Osteocyte (in vitro differentiated cells): ENCODE measurements around the gene ZGRF1. TPM values are rescaled to one million over a fixed set of nuclear protein-coding genes. Genes with fewer than 3 reads are reported as not detected.
"Not testable (repeated sequence)": the region's sequence is repeated elsewhere in the genome, so short reads cannot be mapped to it uniquely, and the experiment has no call there.

Experiments used
- DNase-seq: peaks from one replicate; pipeline ENCODE4 v3.0.0; 2021; ENCODE audit warnings: mixed read lengths; ENCODE audit not compliant: unreplicated experiment; ENCODE audit errors: extremely low spot score
- H3K27ac Mint-ChIP-seq: one replicate; pipeline ENCODE4 v1.8.0; 2021; ENCODE audit warnings: mild to moderate bottlenecking, mixed read lengths; ENCODE audit not compliant: unreplicated experiment
- H3K27me3 Mint-ChIP-seq: one replicate; pipeline ENCODE4 v1.8.0; 2021; ENCODE audit warnings: mixed read lengths; ENCODE audit not compliant: unreplicated experiment
- H3K36me3 Mint-ChIP-seq: one replicate; pipeline ENCODE4 v1.8.0; 2021; ENCODE audit warnings: mixed read lengths; ENCODE audit not compliant: unreplicated experiment
- H3K4me1 Mint-ChIP-seq: one replicate; pipeline ENCODE4 v1.8.0; 2021; ENCODE audit warnings: mixed read lengths; ENCODE audit not compliant: unreplicated experiment
- H3K4me3 Mint-ChIP-seq: one replicate; pipeline ENCODE4 v1.8.0; 2021; ENCODE audit warnings: mild to moderate bottlenecking, moderate library complexity, mixed read lengths; ENCODE audit not compliant: unreplicated experiment
- H3K9me3 Mint-ChIP-seq: one replicate; pipeline ENCODE4 v1.8.0; 2021; ENCODE audit warnings: mixed read lengths; ENCODE audit not compliant: unreplicated experiment
- total RNA-seq: library from RNA; stranded (reverse); gene quantifications from 2 replicates; pipeline ENCODE4 v1.2.1, GENCODE V29; 2021
- TF ChIP-seq, protein P1 (sequence below): fragments of 200-600 bp; sonication (generic); IDR thresholded peaks from 2 replicates; pipeline ENCODE4 v1.5.0; 2021; ENCODE audit warnings: antibody characterized with exemption, mild to moderate bottlenecking, moderate library complexity

The ZGRF1 gene
- total RNA-seq, 1 donor from 2014 or later = 5.6 TPM

DNA sequence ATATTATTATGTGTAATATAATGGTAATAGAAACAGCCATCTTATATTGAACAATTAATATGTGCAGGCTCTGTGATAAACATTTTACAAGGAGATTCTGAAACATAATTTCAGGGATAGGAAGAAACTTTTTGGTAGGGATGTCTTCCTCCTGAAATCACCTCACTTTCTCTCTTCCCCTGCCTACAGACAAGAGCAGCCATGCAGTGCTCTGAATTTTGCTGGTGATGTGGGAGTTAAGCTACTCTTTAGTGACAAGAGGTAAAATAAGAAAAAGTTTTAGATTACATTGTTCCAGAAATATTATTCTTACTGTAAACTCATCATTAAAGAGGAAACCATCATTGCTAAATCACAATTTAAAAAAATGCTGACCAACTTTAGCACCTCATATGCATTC is 36.4 kb upstream of the ZGRF1 start:
- no peak overlapping the region for H3K27ac Mint-ChIP-seq
- TF ChIP-seq, protein P1, sequence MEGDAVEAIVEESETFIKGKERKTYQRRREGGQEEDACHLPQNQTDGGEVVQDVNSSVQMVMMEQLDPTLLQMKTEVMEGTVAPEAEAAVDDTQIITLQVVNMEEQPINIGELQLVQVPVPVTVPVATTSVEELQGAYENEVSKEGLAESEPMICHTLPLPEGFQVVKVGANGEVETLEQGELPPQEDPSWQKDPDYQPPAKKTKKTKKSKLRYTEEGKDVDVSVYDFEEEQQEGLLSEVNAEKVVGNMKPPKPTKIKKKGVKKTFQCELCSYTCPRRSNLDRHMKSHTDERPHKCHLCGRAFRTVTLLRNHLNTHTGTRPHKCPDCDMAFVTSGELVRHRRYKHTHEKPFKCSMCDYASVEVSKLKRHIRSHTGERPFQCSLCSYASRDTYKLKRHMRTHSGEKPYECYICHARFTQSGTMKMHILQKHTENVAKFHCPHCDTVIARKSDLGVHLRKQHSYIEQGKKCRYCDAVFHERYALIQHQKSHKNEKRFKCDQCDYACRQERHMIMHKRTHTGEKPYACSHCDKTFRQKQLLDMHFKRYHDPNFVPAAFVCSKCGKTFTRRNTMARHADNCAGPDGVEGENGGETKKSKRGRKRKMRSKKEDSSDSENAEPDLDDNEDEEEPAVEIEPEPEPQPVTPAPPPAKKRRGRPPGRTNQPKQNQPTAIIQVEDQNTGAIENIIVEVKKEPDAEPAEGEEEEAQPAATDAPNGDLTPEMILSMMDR = no peak

DNA sequence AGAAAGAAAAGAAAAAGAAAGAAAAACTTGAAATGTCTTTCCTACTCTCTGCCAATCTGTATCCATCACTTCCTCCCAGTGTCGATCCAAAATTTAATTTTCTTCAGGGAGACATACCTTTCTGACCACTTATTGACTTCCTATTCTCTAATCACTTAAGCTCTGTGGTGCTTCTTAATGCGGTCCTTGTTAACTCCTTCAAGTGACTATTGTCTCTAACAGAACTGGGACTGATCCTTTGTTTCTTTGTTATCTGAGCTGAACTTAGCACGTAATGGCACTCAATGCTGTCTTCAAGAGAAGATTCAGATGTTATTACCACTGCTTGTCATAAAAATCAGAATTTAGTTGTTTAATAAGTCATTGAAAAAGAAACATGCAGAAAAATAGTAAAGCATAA is 31.4 kb upstream of the ZGRF1 start:
- H3K27ac Mint-ChIP-seq = no peak overlapping the region
- no peaks in the 10 kb centered on the region for H3K36me3 Mint-ChIP-seq
- H3K9me3 Mint-ChIP-seq = no peaks in the 10 kb centered on the region
- no peak overlapping the region for H3K4me3 Mint-ChIP-seq
- H3K27me3 Mint-ChIP-seq = no peaks in the 10 kb centered on the region
- DNase-seq = no peak
- TF ChIP-seq, protein P1 = no peak
- H3K4me1 Mint-ChIP-seq = no peaks in the 10 kb centered on the region

More for the DNA sequence above, 36.4 kb upstream of the ZGRF1 start:
- peaks cover 2% of the 10 kb centered on the region for H3K27me3 Mint-ChIP-seq
- H3K36me3 Mint-ChIP-seq = no peaks in the 10 kb centered on the region
- no peaks in the 10 kb centered on the region for H3K9me3 Mint-ChIP-seq
- H3K4me1 Mint-ChIP-seq = no peaks in the 10 kb centered on the region
- H3K4me3 Mint-ChIP-seq = no peak overlapping the region
- no peak for DNase-seq

DNA sequence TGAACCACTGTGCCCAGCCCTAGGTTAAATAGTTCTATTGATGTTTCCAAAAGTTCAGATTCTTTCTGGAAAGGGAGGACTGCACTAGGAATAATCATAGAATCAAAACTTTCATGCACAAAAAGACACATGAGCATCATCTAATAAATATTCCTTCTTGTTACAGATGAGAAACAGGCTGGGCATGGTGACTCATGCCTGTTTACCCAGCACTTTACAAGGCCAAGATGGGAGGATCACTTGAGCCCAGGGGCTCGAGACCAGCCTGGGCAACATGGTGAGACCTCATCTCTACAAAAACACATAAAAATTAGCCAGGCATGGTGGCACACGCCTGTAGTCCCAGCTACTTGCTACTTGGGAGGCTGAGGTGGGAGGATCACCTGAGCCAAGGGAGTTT is 27.9 kb upstream of the ZGRF1 start:
- H3K9me3 Mint-ChIP-seq = no peaks in the 10 kb centered on the region
- no peaks in the 10 kb centered on the region for H3K4me1 Mint-ChIP-seq
- H3K36me3 Mint-ChIP-seq = no peaks in the 10 kb centered on the region
- TF ChIP-seq, protein P1 = no peak
- no peak for DNase-seq
- H3K27me3 Mint-ChIP-seq = no peaks in the 10 kb centered on the region
- no peak overlapping the region for H3K4me3 Mint-ChIP-seq
- H3K27ac Mint-ChIP-seq = no peak overlapping the region

DNA sequence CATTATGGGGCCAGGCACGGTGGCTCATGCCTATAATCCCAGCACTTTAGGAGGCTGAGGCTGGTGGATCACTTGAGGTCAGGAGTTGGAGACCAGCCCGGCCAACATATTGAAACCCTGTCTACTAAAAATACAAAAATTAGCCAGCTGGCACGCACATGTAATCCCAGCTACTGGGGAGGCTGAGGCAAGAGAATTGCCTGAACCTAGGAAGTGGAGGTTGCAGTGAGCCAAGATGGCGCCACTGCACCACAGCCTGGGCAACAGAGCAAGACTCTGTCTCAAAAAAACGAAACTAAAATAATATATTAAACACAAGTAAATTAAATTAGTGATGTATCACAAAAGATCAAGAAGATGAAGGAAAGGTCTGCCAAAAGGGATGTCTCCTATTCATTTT is 19.4 kb upstream of the ZGRF1 start:
- not testable (repeated sequence) for H3K4me1 Mint-ChIP-seq, H3K4me3 Mint-ChIP-seq, H3K27me3 Mint-ChIP-seq, H3K27ac Mint-ChIP-seq, H3K9me3 Mint-ChIP-seq, DNase-seq
- peaks cover 37% of the 10 kb centered on the region for H3K36me3 Mint-ChIP-seq

DNA sequence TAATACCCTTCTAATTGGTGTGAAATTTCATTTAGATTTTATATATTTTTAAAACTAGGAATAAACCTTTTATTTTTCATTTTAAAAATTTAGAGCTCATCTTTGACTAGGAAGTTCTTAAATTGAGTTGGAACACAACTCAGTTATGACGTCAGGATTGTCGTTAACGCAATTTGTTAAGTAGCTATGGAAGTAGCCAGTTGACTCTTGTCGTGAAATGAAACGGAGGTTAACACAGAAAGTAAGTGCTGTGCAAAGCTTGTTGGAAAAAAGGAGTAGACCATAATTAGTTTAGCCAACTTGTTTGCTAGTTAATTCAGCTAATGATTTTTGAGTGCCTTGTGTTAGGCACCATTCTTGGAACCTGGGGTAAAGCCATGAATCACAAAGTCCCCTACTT is 18.6 kb upstream of the ZGRF1 start:
- peaks cover 38% of the 10 kb centered on the region for H3K36me3 Mint-ChIP-seq
- no peaks in the 10 kb centered on the region for H3K4me1 Mint-ChIP-seq
- DNase-seq = no peak
- H3K9me3 Mint-ChIP-seq = no peaks in the 10 kb centered on the region
- no peak overlapping the region for H3K4me3 Mint-ChIP-seq
- H3K27me3 Mint-ChIP-seq = no peaks in the 10 kb centered on the region
- no peak overlapping the region for H3K27ac Mint-ChIP-seq
- TF ChIP-seq, protein P1 = no peak

DNA sequence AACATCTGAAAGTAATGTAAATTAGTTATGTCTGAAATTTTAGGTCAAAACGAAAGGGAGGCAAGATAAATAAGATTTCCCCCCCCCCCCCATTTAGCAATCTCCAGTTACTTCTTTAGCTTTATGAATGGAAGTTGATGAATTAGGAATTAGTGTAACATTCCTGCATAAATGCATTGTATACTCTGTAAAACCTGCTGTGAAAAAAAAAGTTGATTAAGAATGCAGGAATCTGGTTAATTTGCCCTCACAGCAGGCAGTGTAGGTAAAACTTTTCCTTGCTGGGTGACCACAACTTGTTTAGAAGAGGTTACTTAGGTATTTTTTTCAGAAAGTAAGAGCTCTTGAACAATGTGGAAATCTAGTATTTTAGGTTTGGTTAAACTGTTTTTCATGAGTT is 15.5 kb upstream of the ZGRF1 start:
- TF ChIP-seq, protein P1 = no peak
- Mint-ChIP-seq H3K27ac (no peak overlapping the region), H3K36me3 (peaks cover 37% of the 10 kb centered on the region), H3K9me3 (no peaks in the 10 kb centered on the region), H3K27me3 (no peaks in the 10 kb centered on the region), H3K4me1 (no peaks in the 10 kb centered on the region), H3K4me3 (no peak overlapping the region)
- DNase-seq = no peak
